Measurements from ENCODE around the gene NOS1AP.
"Not testable (repeated sequence)": the region's sequence is repeated elsewhere in the genome, so short reads cannot be mapped to it uniquely, and the experiment has no call there.

NOS1AP gene

GRCh38 chr1:162030759-162031280 lies 38.7 kb upstream of the NOS1AP start:
- H3K27me3 ChIP-seq (ENCODE audit: control insufficient read depth in 2 of 2, insufficient read depth in 2 of 2, low read length in 2 of 2) = peaks cover 1 to 9% of the 10 kb centered on the region in 2 donors
- H3K9me3 ChIP-seq (ENCODE audit: control insufficient read depth in 2 of 2, low read length in 2 of 2) = no peaks in the 10 kb centered on the region

GRCh38 chr1:162033428-162033827 lies 36.1 kb upstream of the NOS1AP start:
- Histone ChIP-seq H3K4me3 (ENCODE audit: low read length in 2 of 2) (no peak overlapping the region), H3K4me1 (ENCODE audit: control insufficient read depth in 2 of 2, insufficient read depth in 2 of 2, low read length in 2 of 2) (no peaks in the 10 kb centered on the region), H3K36me3 (ENCODE audit: control insufficient read depth in 2 of 2, insufficient read depth in 2 of 2, low read length in 2 of 2) (no peaks in the 10 kb centered on the region), H3K27me3 (ENCODE audit: control insufficient read depth in 2 of 2, insufficient read depth in 2 of 2, low read length in 2 of 2) (peaks cover 0 to 7% of the 10 kb centered on the region in 2 donors), H3K27ac (ENCODE audit: low read depth in 2 of 2, low read length in 2 of 2) (no peak overlapping the region), H3K9me3 (ENCODE audit: control insufficient read depth in 2 of 2, low read length in 2 of 2) (no peaks in the 10 kb centered on the region), H3K9ac (ENCODE audit: low read depth in 1 of 2, low read length in 2 of 2) (no peak overlapping the region)

More at GRCh38 chr1:162030759-162031280, 38.7 kb upstream of the NOS1AP start:
- H3K36me3 ChIP-seq (ENCODE audit: control insufficient read depth in 2 of 2, insufficient read depth in 2 of 2, low read length in 2 of 2) = no peaks in the 10 kb centered on the region
- no peak overlapping the region for H3K4me3 ChIP-seq (ENCODE audit: low read length in 2 of 2)
- H3K4me1 ChIP-seq (ENCODE audit: control insufficient read depth in 2 of 2, insufficient read depth in 2 of 2, low read length in 2 of 2) = no peaks in the 10 kb centered on the region
- no peak overlapping the region for H3K27ac ChIP-seq (ENCODE audit: low read depth in 2 of 2, low read length in 2 of 2)
- H3K9ac ChIP-seq (ENCODE audit: low read depth in 1 of 2, low read length in 2 of 2) = no peak overlapping the region

DNA sequence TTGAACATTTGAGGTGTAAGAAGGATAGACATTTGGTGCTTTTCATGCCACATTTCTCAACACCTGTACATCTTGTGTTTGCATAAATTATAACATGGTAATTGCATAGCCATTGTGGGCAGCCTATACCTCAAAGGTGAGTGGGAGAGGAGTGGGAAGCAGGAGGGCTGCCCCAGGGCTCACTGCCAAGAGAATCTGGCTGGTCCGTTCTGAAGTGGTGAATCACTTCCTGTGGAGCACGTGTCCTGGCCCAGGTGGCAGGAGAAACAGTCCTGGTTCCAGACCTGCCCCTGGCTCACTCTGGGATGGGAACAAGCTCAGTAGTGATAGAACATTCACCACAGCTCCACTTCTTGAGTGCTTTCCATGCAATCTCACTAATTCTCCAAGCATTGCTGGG lies 34.2 kb upstream of the NOS1AP start:
- no peaks in the 10 kb centered on the region for H3K36me3 ChIP-seq (ENCODE audit: control insufficient read depth in 2 of 2, insufficient read depth in 2 of 2, low read length in 2 of 2)
- H3K27ac ChIP-seq (ENCODE audit: low read depth in 2 of 2, low read length in 2 of 2) = no peak overlapping the region
- H3K4me1 ChIP-seq (ENCODE audit: control insufficient read depth in 2 of 2, insufficient read depth in 2 of 2, low read length in 2 of 2) = no peaks in the 10 kb centered on the region
- H3K9ac ChIP-seq (ENCODE audit: low read depth in 1 of 2, low read length in 2 of 2) = no peak overlapping the region
- peaks cover 0 to 7% of the 10 kb centered on the region in 2 donors for H3K27me3 ChIP-seq (ENCODE audit: control insufficient read depth in 2 of 2, insufficient read depth in 2 of 2, low read length in 2 of 2)
- no peaks in the 10 kb centered on the region for H3K9me3 ChIP-seq (ENCODE audit: control insufficient read depth in 2 of 2, low read length in 2 of 2)
- H3K4me3 ChIP-seq (ENCODE audit: low read length in 2 of 2) = no peak overlapping the region

GRCh38 chr1:162036163-162036562 lies 33.3 kb upstream of the NOS1AP start:
- H3K36me3 ChIP-seq (ENCODE audit: control insufficient read depth in 2 of 2, insufficient read depth in 2 of 2, low read length in 2 of 2) = no peaks in the 10 kb centered on the region
- H3K9ac ChIP-seq (ENCODE audit: low read depth in 1 of 2, low read length in 2 of 2) = no peak overlapping the region
- H3K9me3 ChIP-seq (ENCODE audit: control insufficient read depth in 2 of 2, low read length in 2 of 2) = no peaks in the 10 kb centered on the region
- H3K27me3 ChIP-seq (ENCODE audit: control insufficient read depth in 2 of 2, insufficient read depth in 2 of 2, low read length in 2 of 2) = peaks cover 0 to 7% of the 10 kb centered on the region in 2 donors
- H3K27ac ChIP-seq (ENCODE audit: low read depth in 2 of 2, low read length in 2 of 2) = no peak overlapping the region
- no peak overlapping the region for H3K4me3 ChIP-seq (ENCODE audit: low read length in 2 of 2)
- no peaks in the 10 kb centered on the region for H3K4me1 ChIP-seq (ENCODE audit: control insufficient read depth in 2 of 2, insufficient read depth in 2 of 2, low read length in 2 of 2)

- Histone ChIP-seq H3K36me3 (ENCODE audit: control insufficient read depth in 2 of 2, insufficient read depth in 2 of 2, low read length in 2 of 2) (no peaks in the 10 kb centered on the region), H3K27ac (ENCODE audit: low read depth in 2 of 2, low read length in 2 of 2) (no peak overlapping the region), H3K27me3 (ENCODE audit: control insufficient read depth in 2 of 2, insufficient read depth in 2 of 2, low read length in 2 of 2) (peaks cover 0 to 5% of the 10 kb centered on the region in 2 donors), H3K4me3 (ENCODE audit: low read length in 2 of 2) (no peak overlapping the region), H3K9ac (ENCODE audit: low read depth in 1 of 2, low read length in 2 of 2) (no peak overlapping the region), H3K4me1 (ENCODE audit: control insufficient read depth in 2 of 2, insufficient read depth in 2 of 2, low read length in 2 of 2) (no peaks in the 10 kb centered on the region), H3K9me3 (ENCODE audit: control insufficient read depth in 2 of 2, low read length in 2 of 2) (no peaks in the 10 kb centered on the region)
Observed at GRCh38 chr1:162038624-162039023, 30.9 kb upstream of the NOS1AP start.

GRCh38 chr1:162040001-162040400 lies 29.5 kb upstream of the NOS1AP start:
- Histone ChIP-seq H3K4me1 (ENCODE audit: control insufficient read depth in 2 of 2, insufficient read depth in 2 of 2, low read length in 2 of 2) (no peaks in the 10 kb centered on the region), H3K9me3 (ENCODE audit: control insufficient read depth in 2 of 2, low read length in 2 of 2) (no peaks in the 10 kb centered on the region), H3K27ac (ENCODE audit: low read depth in 2 of 2, low read length in 2 of 2) (no peak overlapping the region), H3K27me3 (ENCODE audit: control insufficient read depth in 2 of 2, insufficient read depth in 2 of 2, low read length in 2 of 2) (peaks cover 0 to 2% of the 10 kb centered on the region in 2 donors), H3K36me3 (ENCODE audit: control insufficient read depth in 2 of 2, insufficient read depth in 2 of 2, low read length in 2 of 2) (no peaks in the 10 kb centered on the region), H3K9ac (ENCODE audit: low read depth in 1 of 2, low read length in 2 of 2) (no peak overlapping the region), H3K4me3 (ENCODE audit: low read length in 2 of 2) (no peak overlapping the region)

DNA sequence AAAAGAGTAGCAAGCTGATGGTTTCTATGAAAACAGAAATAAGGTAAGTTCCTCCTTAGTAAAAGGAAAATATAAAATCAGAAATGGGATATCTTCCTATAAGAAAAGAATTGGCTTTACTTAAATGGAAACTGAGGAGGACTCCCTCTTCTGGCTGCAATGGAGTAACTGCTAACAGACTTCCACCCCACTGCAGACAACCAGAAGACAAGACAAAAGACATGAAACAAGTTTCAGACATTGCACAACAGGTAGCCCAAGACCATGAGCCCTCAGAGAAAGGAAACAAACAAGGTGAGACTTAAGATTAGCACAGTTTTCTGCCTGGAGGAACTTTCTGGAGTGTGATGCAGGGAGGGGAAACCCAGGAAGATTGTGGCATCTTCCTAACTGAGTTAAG lies 28.8 kb upstream of the NOS1AP start:
- no peaks in the 10 kb centered on the region for H3K27me3 ChIP-seq (ENCODE audit: control insufficient read depth in 2 of 2, insufficient read depth in 2 of 2, low read length in 2 of 2)

DNA sequence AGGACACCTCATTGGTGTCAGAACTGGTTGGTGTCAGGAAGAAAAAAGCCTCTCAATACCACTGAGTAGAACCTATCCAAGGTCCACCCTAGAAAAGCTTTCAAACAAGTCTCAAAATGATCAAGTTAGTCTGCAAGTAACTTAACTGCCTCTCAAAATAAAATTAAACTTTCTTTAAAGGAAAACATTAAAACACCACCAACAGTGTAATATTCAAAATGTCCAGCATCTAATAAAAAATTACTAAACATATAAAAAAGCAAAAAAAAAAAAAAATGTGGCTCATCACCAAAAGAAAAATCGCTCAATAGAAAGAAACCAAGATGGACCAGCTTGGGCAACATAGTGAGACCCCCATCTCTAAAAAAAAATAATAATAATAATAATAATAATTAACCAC lies 27.1 kb upstream of the NOS1AP start:
- H3K36me3 ChIP-seq (ENCODE audit: control insufficient read depth in 2 of 2, insufficient read depth in 2 of 2, low read length in 2 of 2) = no peaks in the 10 kb centered on the region
- no peaks in the 10 kb centered on the region for H3K27me3 ChIP-seq (ENCODE audit: control insufficient read depth in 2 of 2, insufficient read depth in 2 of 2, low read length in 2 of 2)
- H3K4me3 ChIP-seq (ENCODE audit: low read length in 2 of 2) = no peak overlapping the region
- H3K4me1 ChIP-seq (ENCODE audit: control insufficient read depth in 2 of 2, insufficient read depth in 2 of 2, low read length in 2 of 2) = no peaks in the 10 kb centered on the region
- H3K9me3 ChIP-seq (ENCODE audit: control insufficient read depth in 2 of 2, low read length in 2 of 2) = no peaks in the 10 kb centered on the region
- no peak overlapping the region for H3K9ac ChIP-seq (ENCODE audit: low read depth in 1 of 2, low read length in 2 of 2)
- H3K27ac ChIP-seq (ENCODE audit: low read depth in 2 of 2, low read length in 2 of 2) = no peak overlapping the region

More for the DNA sequence above, 28.8 kb upstream of the NOS1AP start:
- Histone ChIP-seq H3K36me3 (ENCODE audit: control insufficient read depth in 2 of 2, insufficient read depth in 2 of 2, low read length in 2 of 2) (no peaks in the 10 kb centered on the region), H3K4me1 (ENCODE audit: control insufficient read depth in 2 of 2, insufficient read depth in 2 of 2, low read length in 2 of 2) (no peaks in the 10 kb centered on the region), H3K9me3 (ENCODE audit: control insufficient read depth in 2 of 2, low read length in 2 of 2) (no peaks in the 10 kb centered on the region), H3K27ac (ENCODE audit: low read depth in 2 of 2, low read length in 2 of 2) (no peak overlapping the region), H3K4me3 (ENCODE audit: low read length in 2 of 2) (no peak overlapping the region), H3K9ac (ENCODE audit: low read depth in 1 of 2, low read length in 2 of 2) (no peak overlapping the region)

- no peak overlapping the region for H3K9ac ChIP-seq (ENCODE audit: low read depth in 1 of 2, low read length in 2 of 2)
Observed at GRCh38 chr1:162046921-162047320, 22.6 kb upstream of the NOS1AP start.

DNA sequence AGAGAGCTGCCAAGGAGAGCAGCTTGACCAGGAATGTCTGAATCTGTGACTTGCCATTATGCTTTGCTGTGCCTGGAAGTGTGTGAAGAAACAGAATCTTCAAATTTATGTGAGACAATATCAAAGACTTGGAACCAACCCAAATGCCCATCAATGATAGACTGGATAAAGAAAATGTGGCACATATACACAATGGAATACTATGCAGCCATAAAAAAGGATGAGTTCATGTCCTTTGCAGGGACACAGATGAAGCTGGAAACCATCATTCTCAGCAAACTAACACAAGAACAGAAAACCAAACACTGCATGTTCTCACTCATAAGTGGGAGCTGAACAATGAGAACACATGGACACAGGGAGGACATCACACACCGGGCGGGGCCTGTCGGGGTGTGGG lies 15.5 kb upstream of the NOS1AP start:
- not testable (repeated sequence) for H3K27ac ChIP-seq (ENCODE audit: low read depth in 2 of 2, low read length in 2 of 2); H3K36me3 ChIP-seq (ENCODE audit: control insufficient read depth in 2 of 2, insufficient read depth in 2 of 2, low read length in 2 of 2); H3K9ac ChIP-seq (ENCODE audit: low read depth in 1 of 2, low read length in 2 of 2); H3K4me1 ChIP-seq (ENCODE audit: control insufficient read depth in 2 of 2, insufficient read depth in 2 of 2, low read length in 2 of 2); H3K27me3 ChIP-seq (ENCODE audit: control insufficient read depth in 2 of 2, insufficient read depth in 2 of 2, low read length in 2 of 2); H3K9me3 ChIP-seq (ENCODE audit: control insufficient read depth in 2 of 2, low read length in 2 of 2); H3K4me3 ChIP-seq (ENCODE audit: low read length in 2 of 2)

More at GRCh38 chr1:162046921-162047320, 22.6 kb upstream of the NOS1AP start:
- H3K27me3 ChIP-seq (ENCODE audit: control insufficient read depth in 2 of 2, insufficient read depth in 2 of 2, low read length in 2 of 2) = no peaks in the 10 kb centered on the region
- H3K4me3 ChIP-seq (ENCODE audit: low read length in 2 of 2) = no peak overlapping the region
- no peak overlapping the region for H3K27ac ChIP-seq (ENCODE audit: low read depth in 2 of 2, low read length in 2 of 2)
- H3K9me3 ChIP-seq (ENCODE audit: control insufficient read depth in 2 of 2, low read length in 2 of 2) = no peaks in the 10 kb centered on the region
- H3K4me1 ChIP-seq (ENCODE audit: control insufficient read depth in 2 of 2, insufficient read depth in 2 of 2, low read length in 2 of 2) = no peaks in the 10 kb centered on the region
- no peaks in the 10 kb centered on the region for H3K36me3 ChIP-seq (ENCODE audit: control insufficient read depth in 2 of 2, insufficient read depth in 2 of 2, low read length in 2 of 2)

GRCh38 chr1:162055062-162055461 lies 14.4 kb upstream of the NOS1AP start:
- no peaks in the 10 kb centered on the region for H3K9me3 ChIP-seq (ENCODE audit: control insufficient read depth in 2 of 2, low read length in 2 of 2)
- H3K4me3 ChIP-seq (ENCODE audit: low read length in 2 of 2) = no peak overlapping the region
- H3K36me3 ChIP-seq (ENCODE audit: control insufficient read depth in 2 of 2, insufficient read depth in 2 of 2, low read length in 2 of 2) = no peaks in the 10 kb centered on the region
- no peaks in the 10 kb centered on the region for H3K27me3 ChIP-seq (ENCODE audit: control insufficient read depth in 2 of 2, insufficient read depth in 2 of 2, low read length in 2 of 2)
- no peak overlapping the region for H3K27ac ChIP-seq (ENCODE audit: low read depth in 2 of 2, low read length in 2 of 2)
- H3K9ac ChIP-seq (ENCODE audit: low read depth in 1 of 2, low read length in 2 of 2) = no peak overlapping the region
- H3K4me1 ChIP-seq (ENCODE audit: control insufficient read depth in 2 of 2, insufficient read depth in 2 of 2, low read length in 2 of 2) = no peaks in the 10 kb centered on the region
